Brain microvascular endothelial cell (primary cell): Measurements from ENCODE around the gene CDC5L.

Source experiments
- DNase-seq: peaks from one replicate; pipeline ENCODE4 v3.0.0-alpha.2; 2020
- H3K27ac ChIP-seq: fragments of 250-450 bp; sonication (Bioruptor Pico); 2 replicates; pipeline ENCODE4 v1.5.1; 2020; ENCODE audit warnings: mild to moderate bottlenecking, moderate library complexity
- H3K27me3 ChIP-seq: fragments of 250-450 bp; sonication (Bioruptor Pico); replicated peaks from 2 replicates; pipeline ENCODE4 v1.5.1; 2020; ENCODE audit warnings: mild to moderate bottlenecking
- H3K36me3 ChIP-seq: fragments of 250-450 bp; sonication (Bioruptor Pico); replicated peaks from 2 replicates; pipeline ENCODE4 v1.5.1; 2020; ENCODE audit warnings: mild to moderate bottlenecking
- H3K4me3 ChIP-seq: 2 replicates; pipeline ENCODE4 v1.5.1; 2011; ENCODE audit warnings: low read depth, mild to moderate bottlenecking, control low read depth, low read length, moderate library complexity
- in situ Hi-C: cut with HindIII; loops from 2 replicates; pipeline ENCODE4 v1.10.0; 2017; ENCODE audit warnings: low sequenced_read_pairs, low pct_ligation_motif_present
- TF ChIP-seq, protein P1 (sequence below): IDR thresholded peaks from 2 replicates; pipeline ENCODE4 v1.5.1; 2011; ENCODE audit warnings: low read depth, mild to moderate bottlenecking, moderate library complexity, low read length, control low read depth, inconsistent platforms; ENCODE audit errors: missing control alignments

CDC5L gene

DNA sequence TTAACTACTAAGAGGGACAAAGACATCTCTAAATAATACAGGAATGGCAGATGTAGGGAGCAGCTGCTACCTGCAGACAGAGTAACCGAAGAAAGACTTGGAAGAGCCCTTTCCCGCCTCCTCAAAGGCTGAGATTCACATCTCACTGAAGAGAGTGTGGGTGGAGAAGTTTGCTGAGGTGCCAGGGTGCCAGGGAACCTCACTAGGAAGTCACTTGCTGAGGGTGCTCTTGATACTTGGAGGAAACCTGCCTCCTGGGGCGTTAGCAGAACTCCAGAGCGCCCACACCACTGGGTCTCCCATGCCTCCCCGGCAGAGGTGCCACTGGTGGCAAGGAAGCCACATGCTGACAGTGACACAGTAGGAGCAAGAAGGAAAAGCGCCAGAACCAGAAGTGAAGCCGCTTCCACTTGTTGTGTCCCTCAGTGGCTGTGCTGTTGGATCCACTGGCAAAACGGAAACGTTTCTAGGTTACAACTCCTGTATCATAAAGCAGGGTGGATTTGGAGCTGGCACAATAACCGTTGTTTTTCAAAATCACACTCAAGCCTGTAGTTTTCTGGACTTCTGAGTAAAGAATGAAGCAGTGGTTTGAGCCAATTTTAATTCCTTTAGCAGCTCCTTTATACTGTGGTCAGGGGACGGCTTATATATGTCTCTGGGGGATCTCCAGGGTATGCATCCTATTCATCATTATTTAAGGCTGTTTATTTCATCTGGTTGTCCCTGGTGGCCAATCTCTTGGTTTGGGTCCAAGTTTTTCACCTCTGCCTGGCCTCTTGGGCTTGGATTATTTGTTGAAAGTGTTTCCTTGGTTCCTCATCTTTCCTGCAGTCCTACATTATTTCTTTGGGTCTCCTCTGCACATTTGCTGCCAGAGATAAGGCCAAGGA is 64.5 kb downstream of the CDC5L start:
- H3K27ac ChIP-seq = peak overlapping the region; percentile 52
- H3K27me3 ChIP-seq = no peaks in the 10 kb centered on the region
- TF ChIP-seq, protein P1, sequence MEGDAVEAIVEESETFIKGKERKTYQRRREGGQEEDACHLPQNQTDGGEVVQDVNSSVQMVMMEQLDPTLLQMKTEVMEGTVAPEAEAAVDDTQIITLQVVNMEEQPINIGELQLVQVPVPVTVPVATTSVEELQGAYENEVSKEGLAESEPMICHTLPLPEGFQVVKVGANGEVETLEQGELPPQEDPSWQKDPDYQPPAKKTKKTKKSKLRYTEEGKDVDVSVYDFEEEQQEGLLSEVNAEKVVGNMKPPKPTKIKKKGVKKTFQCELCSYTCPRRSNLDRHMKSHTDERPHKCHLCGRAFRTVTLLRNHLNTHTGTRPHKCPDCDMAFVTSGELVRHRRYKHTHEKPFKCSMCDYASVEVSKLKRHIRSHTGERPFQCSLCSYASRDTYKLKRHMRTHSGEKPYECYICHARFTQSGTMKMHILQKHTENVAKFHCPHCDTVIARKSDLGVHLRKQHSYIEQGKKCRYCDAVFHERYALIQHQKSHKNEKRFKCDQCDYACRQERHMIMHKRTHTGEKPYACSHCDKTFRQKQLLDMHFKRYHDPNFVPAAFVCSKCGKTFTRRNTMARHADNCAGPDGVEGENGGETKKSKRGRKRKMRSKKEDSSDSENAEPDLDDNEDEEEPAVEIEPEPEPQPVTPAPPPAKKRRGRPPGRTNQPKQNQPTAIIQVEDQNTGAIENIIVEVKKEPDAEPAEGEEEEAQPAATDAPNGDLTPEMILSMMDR = no peak
- peaks cover 10% of the 10 kb centered on the region for H3K36me3 ChIP-seq
- DNase-seq = peak; percentile 37
- no peak overlapping the region for H3K4me3 ChIP-seq
- in situ Hi-C loops = no loop called here

DNA sequence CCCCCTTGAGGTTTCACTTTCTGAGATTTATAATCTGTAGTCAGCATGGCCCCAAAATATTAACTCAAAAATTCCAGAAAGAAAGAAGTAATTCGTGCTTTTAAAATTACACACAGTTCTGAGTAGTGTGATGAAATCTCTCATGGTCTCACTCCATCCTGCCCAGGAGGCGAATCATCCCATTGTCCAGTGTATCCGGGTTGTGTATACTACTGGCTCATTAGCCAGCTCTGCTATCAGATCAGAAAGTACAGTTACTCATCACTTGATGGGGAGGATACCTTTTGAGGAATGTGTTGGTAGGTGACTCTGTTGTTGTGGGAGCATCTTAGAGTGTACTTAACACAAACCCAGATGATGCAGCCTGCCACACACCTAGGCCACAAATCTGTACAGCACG is 65.2 kb downstream of the CDC5L start:
- in situ Hi-C loops = no loop called here
- peak overlapping the region; percentile 52 for H3K27ac ChIP-seq
- H3K4me3 ChIP-seq = no peak overlapping the region
- TF ChIP-seq, protein P1 = no peak
- H3K27me3 ChIP-seq = no peaks in the 10 kb centered on the region
- peak; percentile 72 for DNase-seq
- H3K36me3 ChIP-seq = peaks cover 7% of the 10 kb centered on the region

DNA sequence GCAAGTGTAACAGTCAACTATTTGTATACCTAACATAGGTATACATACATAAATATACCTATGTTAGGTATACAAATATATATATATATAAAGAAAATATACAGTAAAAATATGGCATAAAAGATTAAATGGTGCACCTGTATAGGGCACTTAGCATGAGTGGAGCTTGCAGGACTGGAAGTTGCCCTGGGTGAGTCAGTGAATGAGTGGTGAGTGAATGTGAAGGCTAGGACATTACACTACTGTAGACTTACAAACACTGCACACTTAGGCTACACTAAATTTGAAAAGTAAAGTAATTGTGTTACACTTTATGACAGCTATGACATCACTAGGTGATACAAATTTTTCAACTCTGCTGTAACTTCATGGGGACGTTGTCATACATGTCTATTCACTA is 65.6 kb downstream of the CDC5L start:
- H3K27ac ChIP-seq = peak overlapping the region; percentile 52

DNA sequence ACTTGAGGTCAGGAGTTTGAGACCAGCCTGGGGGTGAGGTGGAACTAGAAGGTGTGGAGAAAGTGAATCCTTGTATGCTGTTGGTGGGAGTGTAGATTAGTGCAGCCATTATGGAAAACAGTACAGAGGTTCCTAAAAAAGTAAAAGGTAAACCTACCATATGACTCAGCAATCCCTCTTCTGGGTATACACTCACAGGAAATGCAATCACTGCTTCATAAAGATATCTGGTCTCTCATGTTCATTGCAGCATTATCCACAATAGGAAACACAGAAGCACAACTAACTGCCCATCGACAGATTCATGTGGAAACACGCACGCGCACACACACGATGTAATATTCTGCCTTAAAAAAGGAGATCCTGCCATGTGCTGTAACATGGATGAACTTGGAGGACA is 66.7 kb downstream of the CDC5L start:
- Histone ChIP-seq H3K36me3 (peaks cover 3% of the 10 kb centered on the region), H3K27ac (no peak overlapping the region), H3K27me3 (no peaks in the 10 kb centered on the region), H3K4me3 (no peak overlapping the region)
- in situ Hi-C loops = no loop called here
- TF ChIP-seq, protein P1 = no peak
- DNase-seq = no peak

More for the DNA sequence above, 65.6 kb downstream of the CDC5L start:
- in situ Hi-C loops = no loop called here
- no peak overlapping the region for H3K4me3 ChIP-seq
- no peaks in the 10 kb centered on the region for H3K27me3 ChIP-seq
- peaks cover 3% of the 10 kb centered on the region for H3K36me3 ChIP-seq
- DNase-seq = no peak
- TF ChIP-seq, protein P1 = no peak

DNA sequence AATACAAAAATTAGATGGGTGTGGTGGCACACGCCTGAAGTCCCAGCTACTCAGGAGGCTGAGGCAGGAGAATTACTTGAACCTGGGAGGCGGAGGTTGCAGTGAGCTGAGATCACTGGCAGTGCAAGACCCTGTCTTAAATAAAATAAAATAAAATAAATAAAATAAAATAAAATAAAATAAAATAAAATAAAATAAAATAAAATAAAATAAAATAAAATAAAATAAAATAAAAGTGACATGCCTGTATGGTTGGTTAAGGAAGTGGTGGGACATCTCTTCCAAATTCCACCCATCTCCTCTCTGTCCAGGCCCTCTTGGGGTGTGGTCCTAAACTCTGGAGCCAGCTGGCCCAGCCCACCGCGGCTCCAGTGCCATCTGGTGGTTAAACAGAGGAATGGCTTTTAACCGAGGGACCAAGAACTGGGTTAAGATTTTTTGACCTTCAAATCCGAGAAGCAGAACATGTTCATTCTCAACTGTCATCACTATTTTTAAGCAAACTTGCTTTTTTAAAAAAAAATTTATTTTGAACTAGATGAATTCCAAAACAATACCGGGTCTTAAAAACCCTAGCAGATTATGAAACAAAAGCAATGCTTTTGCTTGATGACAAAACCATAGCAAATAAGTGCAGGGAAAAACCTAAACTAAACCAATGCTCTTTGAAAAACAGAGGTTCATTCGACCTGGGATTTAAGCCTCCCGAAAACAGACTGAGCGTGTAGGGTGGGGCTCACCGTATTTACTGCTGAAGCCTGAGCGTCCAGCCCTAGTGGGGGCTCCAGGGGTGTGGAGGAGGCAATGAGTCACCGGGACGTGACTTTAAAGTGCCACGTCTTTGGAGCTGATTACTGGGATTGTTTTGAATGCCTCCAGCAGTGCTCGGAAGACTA is 68.8 kb downstream of the CDC5L start:
- Histone ChIP-seq H3K27ac (peak overlapping the region; percentile 10), H3K4me3 (peak overlapping the region; percentile 46), H3K27me3 (no peaks in the 10 kb centered on the region), H3K36me3 (peaks cover 3% of the 10 kb centered on the region)
- in situ Hi-C loops = no loop called here
- peak; percentile 55 for DNase-seq
- TF ChIP-seq, protein P1 = peak; percentile 88
